KBM-7 (cell line): ENCODE data around the gene MAPRE2.

Experiments used
- DNase-seq: peaks from one replicate; pipeline ENCODE4 v3.0.0-alpha.2; 2015
- in situ Hi-C: fragments of 300-500 bp; cut with MboI; formaldehyde crosslinking; loops from 2 replicates; pipeline ENCODE4 v1.14.3; 2020; ENCODE audit warnings: low sequenced_read_pairs, low pct_unique_long_range_greater_than_20kb, mixed read lengths

Gene MAPRE2

GRCh38 chr18:35186291-35187034, 145.2 kb downstream of the MAPRE2 start:
- in situ Hi-C loops: no loop called here
- DNase-seq: no peak

- in situ Hi-C loops: no loop called here
- DNase-seq: no peak
These were observed 148.3 kb downstream of the MAPRE2 start for GRCh38 chr18:35189510-35189909.

DNA sequence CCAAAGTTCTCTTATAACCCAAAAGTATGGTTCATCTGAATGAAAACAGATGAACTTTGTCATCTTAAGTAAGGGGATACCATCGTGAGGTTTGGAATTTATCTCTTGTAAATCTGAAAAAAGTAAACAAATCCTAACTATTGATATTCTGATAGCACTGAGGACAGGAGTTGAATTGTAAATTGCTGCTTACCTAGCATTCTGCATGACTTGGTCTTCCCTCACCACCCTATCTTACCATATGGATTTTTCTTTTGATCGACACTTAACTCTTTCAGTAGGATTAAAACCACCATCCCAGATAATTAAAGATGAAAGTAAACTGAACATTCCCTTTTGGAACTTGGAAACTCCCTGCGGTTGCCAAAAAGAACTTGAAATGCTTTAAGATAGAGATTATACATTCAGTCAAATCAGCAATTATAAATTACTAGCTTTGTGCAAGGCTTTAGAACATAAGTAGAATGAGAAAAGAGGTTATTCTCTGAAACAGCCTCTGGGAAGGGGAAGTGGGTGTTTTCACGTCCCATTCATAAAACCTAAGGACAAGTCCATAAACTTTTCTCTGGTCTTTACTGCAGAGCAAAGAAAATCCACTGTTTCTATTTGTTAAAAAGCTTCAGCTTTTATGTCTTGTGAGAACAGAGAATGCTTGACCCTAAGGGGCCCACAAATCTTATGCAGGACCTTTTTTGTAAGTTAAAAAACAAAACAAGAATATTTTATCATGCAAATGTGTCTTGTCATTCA, 149.9 kb downstream of the MAPRE2 start:
- in situ Hi-C loops: no loop called here
- no peak for DNase-seq

GRCh38 chr18:35191698-35192025, 150.4 kb downstream of the MAPRE2 start:
- in situ Hi-C loops: no loop called here
- DNase-seq: no peak

DNA sequence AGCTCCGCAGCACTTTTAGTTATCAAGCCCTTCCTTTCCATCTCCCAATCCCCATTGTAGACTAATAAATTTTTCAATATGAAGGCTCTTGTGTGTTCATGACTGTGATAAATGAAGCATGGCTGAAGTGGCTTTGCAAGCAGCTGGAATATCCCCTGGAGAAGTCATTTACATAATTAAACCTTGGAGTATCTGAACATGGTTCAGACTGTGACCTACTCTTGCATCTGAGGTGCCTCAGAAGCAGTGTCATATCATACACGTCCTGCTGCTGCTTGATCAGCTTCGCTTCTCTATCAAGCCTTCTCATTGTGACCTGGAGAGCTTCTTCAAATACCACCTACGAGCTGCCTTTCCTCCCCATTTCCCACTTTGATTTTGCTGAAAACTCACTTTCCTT, 151.2 kb downstream of the MAPRE2 start:
- DNase-seq: no peak
- in situ Hi-C loops: no loop called here
